Measurements from ENCODE around the gene FAM3C. TPM values are rescaled to one million over a fixed set of nuclear protein-coding genes. Genes with fewer than 3 reads are reported as not detected.

Gene FAM3C
- 52.8 and 58.4 TPM in 2 replicates for total RNA-seq

GRCh38 chr7:121395961-121396757 is at the start of gene FAM3C:
TSS of gene FAM3C (minus strand) at chr7:121396308. CDS start at chr7:121382969, 13,339 bp downstream.

GRCh38 chr7:121328508-121329190 is 67.5 kb downstream of the FAM3C start, which contains the start of gene WNT16:
TSS of gene WNT16 (plus strand) at chr7:121329000. CDS start at chr7:121329293, 293 bp downstream.

Other genes with a start within 250 kb of the FAM3C start
- not detected in 2 replicates for gene WNT16, start 67.3 kb downstream of the FAM3C start, total RNA-seq